H1 (cell line): ENCODE measurements around the gene PRDM2. TPM values are rescaled to one million over a fixed set of nuclear protein-coding genes. Genes with fewer than 3 reads are reported as not detected.

Experiments
- HDAC2 ChIP-seq, 2 experiments: fragments of 300-600 bp in 1 of 2; sonication (generic) in 1 of 2; IDR thresholded peaks; 2 replicates each; pipeline ENCODE4 v1.6.1; 2011 to 2012; ENCODE audit warnings: low read depth in 2 of 2, low read length in 2 of 2, mild to moderate bottlenecking in 2 of 2, moderate library complexity in 2 of 2, borderline replicate concordance in 1 of 2, inconsistent platforms in 1 of 2
- RFX5 ChIP-seq: IDR thresholded peaks from 2 replicates; pipeline ENCODE4 v1.6.1; 2011; ENCODE audit warnings: low read depth, low read length, improper control_type of control experiment, borderline replicate concordance
- RNF2 ChIP-seq: fragments of 200-900, 300-1000 bp; sonication (generic); IDR thresholded peaks from 2 replicates; pipeline ENCODE4 v1.7.1; 2016; ENCODE audit warnings: borderline replicate concordance, low read depth, mild to moderate bottlenecking, antibody characterized with exemption, low read length; ENCODE audit not compliant: poor library complexity, severe bottlenecking; ENCODE audit errors: missing control alignments
- polyA plus RNA-seq, 7 experiments: library from polyadenylated mRNA; depleted of rRNA in 3 of 7; stranded (reverse) in 5 of 7; unstranded in 2 of 7; fragments of >200 nt in 5 of 7; fragments of 200-250 nt in 2 of 7; gene quantifications; 1 replicate in 5 of 7; 2 replicates in 1 of 7; 4 replicates in 1 of 7; pipeline versions ENCODE4 v1.2.1 to v1.2.3, GENCODE V29; 2011 to 2013; ENCODE audit warnings: missing spikeins in 2 of 7, mixed read lengths in 2 of 7
- total RNA-seq: library from RNA; stranded (reverse); fragmentation: NEBNext Ultra II Directional; extraction: Animal tissue kit (Norgen Biotek cat#: 25700); gene quantifications from 2 replicates; pipeline ENCODE4 v1.2.1, GENCODE V29; 2021

Gene PRDM2
- total and polyA plus RNA-seq, 2 of the 8 experiments (the other 6 are each of a cell fraction or from before 2014, with no cell fraction given): 5.8 to 21.2 TPM

DNA sequence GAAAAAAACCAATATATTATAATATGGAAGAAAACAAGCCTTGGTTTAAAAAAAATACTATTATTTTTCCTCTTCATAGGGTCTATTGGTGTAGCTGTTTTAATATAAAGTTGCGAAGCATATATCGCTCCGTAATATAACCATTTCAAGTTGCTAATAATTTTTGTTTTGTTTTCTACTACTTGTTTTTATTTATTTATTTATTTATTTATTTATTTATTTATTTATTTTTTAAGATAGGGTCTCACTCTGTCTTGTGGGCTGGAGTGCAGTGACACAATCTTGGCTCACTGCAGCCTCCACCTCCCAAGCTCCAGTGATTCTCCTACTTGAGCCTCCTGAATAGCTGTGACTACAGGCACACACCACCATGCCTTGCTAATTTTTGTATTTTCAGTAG, 46.4 kb downstream of the PRDM2 start (continued):
- TF ChIP-seq HDAC2 (IDR thresholded peaks at IDR 0.05; ENCODE audit: borderline replicate concordance in 1 of 2, low read depth in 2 of 2, low read length in 2 of 2) (no peak), RFX5 (no peak), RNF2 (no peak)
